GM12878 (cell line): ENCODE results near the gene ZNF296. TPM values are rescaled to one million over a fixed set of nuclear protein-coding genes. Genes with fewer than 3 reads are reported as not detected.
A peak's percentile ranks its signal among the peaks of the same experiment; 100 is the strongest.

ENCODE experiments used
- ATAC-seq: fragments of 200-7000 bp; cut with Tn5 transposase; 3 replicates; pipeline ENCODE4 v1.9.1; 2020; ENCODE audit warnings: mild to moderate bottlenecking, moderate library complexity
- BruUV-seq: library from RNA; stranded (reverse); fragments of 400-500 nt; replicated peaks from 2 replicates; lab custom pipeline; 2021; lab: Mats Ljungman, UMichigan
- CTCF ChIA-PET: fragments of 300-600 bp; sonication (Branson Sonifier 250); formaldehyde crosslinking; extraction: SDS; loops from one replicate; lab custom pipeline; 2021; ENCODE audit warnings: inconsistent platforms; lab: Yijun Ruan, JAX
- POLR2A ChIA-PET: fragments of 350-600 bp; formaldehyde crosslinking; extraction: SDS; loops from one replicate; lab custom pipeline; 2021; ENCODE audit warnings: inconsistent platforms; lab: Charles Lee
- RAD21 ChIA-PET: fragments of 300-600 bp; sonication (Branson Sonifier 250); formaldehyde crosslinking; loops from one replicate; lab custom pipeline; 2023; ENCODE audit warnings: antibody characterized with exemption; ENCODE audit not compliant: unreplicated experiment; lab: Charles Lee
- SMC1A ChIA-PET: fragments of 300-600 bp; sonication (Branson Sonifier 250); formaldehyde crosslinking; loops from one replicate; lab custom pipeline; 2023; ENCODE audit not compliant: unreplicated experiment, uncharacterized antibody; lab: Charles Lee
- DNase-seq: peaks from one replicate; pipeline ENCODE4 v3.0.0-alpha.2; 2011; ENCODE audit warnings: low read depth, low spot score
- FAIRE-seq: peaks from 3 replicates; lab custom pipeline; 2011; peaks lifted over from hg19 to GRCh38; lab: Jason Lieb, UNC
- H2AFZ ChIP-seq: 2 replicates; pipeline ENCODE4 v1.6.0; 2011; ENCODE audit warnings: low read depth, low read length, control low read depth; ENCODE audit not compliant: control insufficient read depth
- H3K27ac ChIP-seq: 2 replicates; pipeline ENCODE4 v1.5.1; 2011; ENCODE audit warnings: control low read depth; ENCODE audit not compliant: control insufficient read depth, insufficient read depth
- H3K27me3 ChIP-seq, 2 experiments: replicated peaks in 1 of 2; 2 replicates each; pipeline versions ENCODE4 v1.6.0 to v1.6.1; 2011; ENCODE audit warnings: low read length in 1 of 2; ENCODE audit not compliant: control insufficient read depth in 2 of 2, insufficient read depth in 2 of 2
- H3K36me3 ChIP-seq, 2 experiments: 2 replicates each; pipeline ENCODE4 v1.5.1; 2011; ENCODE audit warnings: low read length in 1 of 2; ENCODE audit not compliant: control insufficient read depth in 2 of 2, insufficient read depth in 2 of 2
- H3K4me1 ChIP-seq: 2 replicates; pipeline ENCODE4 v1.6.1; 2011; ENCODE audit warnings: mild to moderate bottlenecking, low read length, moderate library complexity, mixed read lengths; ENCODE audit not compliant: control insufficient read depth, insufficient read depth
- H3K4me2 ChIP-seq: 2 replicates; pipeline ENCODE4 v1.6.0; 2011; ENCODE audit warnings: control low read depth; ENCODE audit not compliant: control insufficient read depth, insufficient read depth
- H3K4me3 ChIP-seq: fragments of 200-600 bp; sonication (generic); 2 replicates; pipeline ENCODE4 v1.5.1; 2016
- H3K79me2 ChIP-seq: 2 replicates; pipeline ENCODE4 v1.6.0; 2011; ENCODE audit warnings: low read length; ENCODE audit not compliant: control insufficient read depth, insufficient read depth
- H3K9ac ChIP-seq: 2 replicates; pipeline ENCODE4 v1.8.0; 2011; ENCODE audit warnings: low read length, control low read depth, mixed read lengths; ENCODE audit not compliant: control insufficient read depth, insufficient read depth
- H3K9me3 ChIP-seq: replicated peaks from 3 replicates; pipeline ENCODE4 v1.5.1; 2011; ENCODE audit warnings: mild to moderate bottlenecking, low read length; ENCODE audit not compliant: control insufficient read depth, insufficient read depth
- H4K20me1 ChIP-seq: 2 replicates; pipeline ENCODE4 v1.6.0; 2011; ENCODE audit not compliant: control insufficient read depth, insufficient read depth
- ATF2 ChIP-seq: IDR thresholded peaks from 2 replicates; pipeline ENCODE4 v1.6.1; 2012; ENCODE audit warnings: low read length, inconsistent platforms
- CBFB ChIP-seq: IDR thresholded peaks from 2 replicates; pipeline ENCODE4 v1.6.1; 2016; ENCODE audit warnings: antibody characterized with exemption, low read depth
- NR2F1 ChIP-seq: fragments of 450-650 bp; conservative IDR thresholded peaks from 2 replicates; pipeline ENCODE4 v1.6.1; 2017; ENCODE audit warnings: mild to moderate bottlenecking
- POLR2A ChIP-seq: IDR thresholded peaks from 2 replicates; pipeline ENCODE4 v1.6.1; 2011; ENCODE audit warnings: low read depth, mild to moderate bottlenecking, low read length
- SMARCA5 ChIP-seq: fragments of 450-650 bp; IDR thresholded peaks from 2 replicates; pipeline ENCODE4 v1.6.1; 2017; ENCODE audit warnings: mild to moderate bottlenecking
- WGBS: methylation state at CpG from one replicate; pipeline ENCODE4 v1.1.6; 2016; ENCODE audit warnings: low lambda C conversion rate; ENCODE audit not compliant: insufficient replicate concordance, insufficient coverage; ENCODE audit errors: missing lambda C conversion rate; 5-methylcytosine and 5-hydroxymethylcytosine counted together
- in situ Hi-C: fragments of 300-500 bp; cut with MboI; formaldehyde crosslinking; loops from 9 replicates; pipeline ENCODE4 v1.14.3; 2018; ENCODE audit warnings: mixed read lengths
- intact Hi-C: fragments of 100-400 bp; cut with micrococcal nuclease; formaldehyde crosslinking; loops from one replicate; pipeline ENCODE4 v1.14.2; 2022; ENCODE audit not compliant: unreplicated experiment
- polyA plus RNA-seq, 11 experiments: library from polyadenylated mRNA; depleted of rRNA in 4 of 11; unstranded in 6 of 11; stranded (reverse) in 5 of 11; fragments of >200 nt; fragmentation: Nextera tagmentation in 4 of 11; fragmentation: Illumina TruSeq in 1 of 11; extraction: Ambion mirVana in 4 of 11; extraction: Trizol in 1 of 11; gene quantifications; 1 replicate in 1 of 11; 2 replicates in 10 of 11; pipeline versions ENCODE4 v1.2.1 to v1.2.3, GENCODE V29; 2011 to 2016; ENCODE audit warnings: inconsistent platforms in 2 of 11, missing spikeins in 2 of 11, low read depth in 1 of 11
- total RNA-seq, 4 experiments: library from RNA; depleted of rRNA in 3 of 4; stranded (reverse); fragments of >200 nt in 3 of 4; fragmentation: Illumina TruSeq in 1 of 4; extraction: Trizol in 1 of 4; gene quantifications; 2 replicates each; pipeline versions ENCODE4 v1.2.1 to v1.2.3, GENCODE V29; 2013 to 2021

Gene ZNF296
- total and polyA plus RNA-seq, 10 of the 15 experiments (the other 5 are each of a cell fraction or from before 2014, with no cell fraction given) = 0.44 to 23.6 (median 3.5) TPM; not detected in 1

DNA sequence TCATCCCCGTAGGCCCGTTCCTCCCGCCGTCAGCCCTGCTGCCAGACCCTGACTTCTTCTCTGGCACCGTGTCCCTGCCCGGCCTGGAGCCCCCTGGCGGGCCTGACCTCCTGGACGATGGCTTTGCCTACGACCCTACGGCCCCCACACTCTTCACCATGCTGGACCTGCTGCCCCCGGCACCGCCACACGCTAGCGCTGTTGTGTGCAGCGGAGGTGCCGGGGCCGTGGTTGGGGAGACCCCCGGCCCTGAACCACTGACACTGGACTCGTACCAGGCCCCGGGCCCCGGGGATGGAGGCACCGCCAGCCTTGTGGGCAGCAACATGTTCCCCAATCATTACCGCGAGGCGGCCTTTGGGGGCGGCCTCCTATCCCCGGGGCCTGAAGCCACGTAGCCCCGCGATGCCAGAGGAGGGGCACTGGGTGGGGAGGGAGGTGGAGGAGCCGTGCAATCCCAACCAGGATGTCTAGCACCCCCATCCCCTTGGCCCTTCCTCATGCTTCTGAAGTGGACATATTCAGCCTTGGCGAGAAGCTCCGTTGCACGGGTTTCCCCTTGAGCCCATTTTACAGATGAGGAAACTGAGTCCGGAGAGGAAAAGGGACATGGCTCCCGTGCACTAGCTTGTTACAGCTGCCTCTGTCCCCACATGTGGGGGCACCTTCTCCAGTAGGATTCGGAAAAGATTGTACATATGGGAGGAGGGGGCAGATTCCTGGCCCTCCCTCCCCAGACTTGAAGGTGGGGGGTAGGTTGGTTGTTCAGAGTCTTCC, 38.7 kb downstream of the ZNF296 start:
- no TSS peak for BruUV-seq
- Histone ChIP-seq H3K36me3 (peaks cover 14 to 31% of the 10 kb centered on the region in 2 experiments), H3K4me2 (no peak overlapping the region), H3K9ac (no peak overlapping the region), H2AFZ (no peak overlapping the region), H3K79me2 (peaks cover 34% of the 10 kb centered on the region), H3K27me3 (no peaks in the 10 kb centered on the region), H3K9me3 (no peaks in the 10 kb centered on the region), H4K20me1 (peaks cover 7% of the 10 kb centered on the region; the same call in 1 of the 2 replicates), H3K4me3 (no peak overlapping the region), H3K27ac (no peak overlapping the region), H3K4me1 (peaks cover 10% of the 10 kb centered on the region)
- ChIA-PET POLR2A (interaction anchor here (1.2 kb wide), 1 partner anchor 14 kb away, joined by 3 read pairs; no protein-coding TSS in a partner anchor), RAD21 (interaction anchor here (0.6 to 3.3 kb wide), 5 partner anchors 10 to 733 kb away, joined by 3 to 21 read pairs (median 9); no protein-coding TSS in a partner anchor), CTCF (interaction anchor here (1.0 to 2.9 kb wide), 5 partner anchors 11 to 49 kb away, joined by 3 to 14 read pairs (median 7); no protein-coding TSS in a partner anchor), SMC1A (interaction anchor here (1.5 to 1.6 kb wide), 2 partner anchors 10 to 14 kb away, joined by 3 read pairs; no protein-coding TSS in a partner anchor)
- DNase-seq (no peak), ATAC-seq (no peak), FAIRE-seq (no peak)
- intact Hi-C loops = no loop called here
- no peak for TF ChIP-seq CBFB
- 0 out of 2 replicates have a peak, but pooled peaks have one; percentile 17 for TF ChIP-seq POLR2A
- TF ChIP-seq ATF2 = 0 out of 2 replicates have a peak, but pooled peaks have one; percentile 5
- 95% methylated on average over 33 of the region's 37 CpGs for WGBS
- in situ Hi-C loops = no loop called here

- peaks cover 10% of the 10 kb centered on the region for H3K4me1 ChIP-seq
- no peak for ATAC-seq
- in situ Hi-C loops (no loop called here), intact Hi-C loops (no loop called here)
- BruUV-seq = no TSS peak
- POLR2A ChIA-PET = no interaction called here
- DNase-seq = no peak
- no peak for FAIRE-seq
- CTCF ChIA-PET = interaction anchor here (1.8 to 2.7 kb wide), 2 partner anchors 9 to 24 kb away, joined by 4 to 6 read pairs; no protein-coding TSS in a partner anchor
- no peaks in the 10 kb centered on the region for H3K27me3 ChIP-seq
- peaks cover 19% of the 10 kb centered on the region for H3K79me2 ChIP-seq
- RAD21 ChIA-PET = no interaction called here
- peak; percentile 82; the same call in 1 of the 2 replicates for TF ChIP-seq SMARCA5
- TF ChIP-seq NR2F1 = no peak
- TF ChIP-seq, all 136 proteins: peak for 1
- Histone ChIP-seq H3K4me3 (no peak overlapping the region), H4K20me1 (peaks cover 7% of the 10 kb centered on the region; the same call in 1 of the 2 replicates), H3K4me2 (no peak overlapping the region), H3K36me3 (peaks cover 18 to 30% of the 10 kb centered on the region in 2 experiments), H3K9me3 (no peaks in the 10 kb centered on the region), H3K9ac (no peak overlapping the region), H2AFZ (no peak overlapping the region), H3K27ac (no peak overlapping the region)
- SMC1A ChIA-PET = no interaction called here
- 90% methylated on average over 6 of the region's 6 CpGs for WGBS
These were observed 40.5 kb downstream of the ZNF296 start for GRCh38 chr19:45035755-45036154.
